Measurements from ENCODE around the gene CDH18. TPM values are rescaled to one million over a fixed set of nuclear protein-coding genes. Genes with fewer than 3 reads are reported as not detected.

The CDH18 gene
- polyA plus RNA-seq, 12 donors: 7.3 to 13.4 (median 8.6) TPM; not detected in 2

DNA sequence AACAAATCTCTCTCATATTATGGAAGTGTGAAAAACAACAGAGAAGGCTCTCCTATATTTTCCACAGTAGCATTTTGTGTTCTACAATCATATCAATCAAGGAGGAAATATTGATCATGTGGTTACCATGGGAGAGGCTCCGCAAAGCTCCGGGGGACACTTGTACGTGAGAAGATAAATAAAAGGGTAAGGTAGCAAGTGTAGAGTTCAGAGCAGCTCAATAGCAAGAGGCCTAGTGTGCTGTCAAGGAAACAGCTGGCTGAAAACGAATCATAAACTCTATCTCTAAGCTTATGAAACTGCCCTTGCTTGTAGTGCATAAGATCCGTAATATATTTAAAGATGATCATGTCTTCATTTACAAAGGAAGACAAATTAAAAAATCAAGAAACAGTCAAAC lies 57.5 kb downstream of the CDH18 start:
- DNase-seq: no peak

DNA sequence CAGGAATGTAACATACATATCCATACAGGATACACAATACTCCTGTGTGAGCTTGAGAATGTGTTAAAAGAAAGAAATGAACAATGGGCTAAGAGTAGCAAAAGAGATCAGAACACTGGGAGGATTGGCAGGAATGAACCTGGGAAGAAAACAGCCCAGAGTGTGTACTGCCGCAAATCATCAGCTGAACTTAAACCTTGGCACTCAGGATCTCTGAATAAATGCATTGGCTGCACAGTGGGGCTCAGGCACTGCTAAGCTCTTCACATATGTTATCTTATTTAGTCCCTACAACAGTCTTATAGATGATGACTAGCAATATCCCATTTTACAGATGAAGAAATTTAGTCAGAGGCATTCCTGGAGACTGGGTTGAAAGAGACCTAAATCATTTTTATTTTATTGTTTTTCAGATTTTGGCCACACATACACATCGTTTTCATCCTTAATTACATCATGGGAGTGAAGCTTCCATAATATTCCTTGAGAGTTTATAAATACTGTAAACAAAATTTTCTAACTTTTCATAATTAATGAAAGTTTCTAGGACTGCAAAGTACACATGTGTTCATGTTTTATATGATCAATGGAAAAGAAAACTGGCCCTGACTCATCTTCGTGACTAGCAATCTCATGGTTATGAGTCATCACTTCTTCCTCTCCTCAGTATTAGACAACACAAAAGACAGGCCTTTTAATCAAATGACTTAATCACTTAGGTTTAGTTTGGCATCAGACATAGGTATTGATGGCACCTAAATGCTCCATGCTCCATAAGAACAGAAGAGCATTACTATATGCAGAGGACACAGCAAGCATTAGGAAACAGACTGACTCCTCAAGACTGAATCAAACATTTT lies 59.2 kb downstream of the CDH18 start:
- no peak for DNase-seq

GRCh38 chr5:19927919-19928318 lies 60.1 kb downstream of the CDH18 start:
- DNase-seq: no peak

GRCh38 chr5:19927170-19927569 lies 60.8 kb downstream of the CDH18 start:
- no peak for DNase-seq

- DNase-seq: no peak
Measured at GRCh38 chr5:19923742-19924141, 64.3 kb downstream of the CDH18 start.

DNA sequence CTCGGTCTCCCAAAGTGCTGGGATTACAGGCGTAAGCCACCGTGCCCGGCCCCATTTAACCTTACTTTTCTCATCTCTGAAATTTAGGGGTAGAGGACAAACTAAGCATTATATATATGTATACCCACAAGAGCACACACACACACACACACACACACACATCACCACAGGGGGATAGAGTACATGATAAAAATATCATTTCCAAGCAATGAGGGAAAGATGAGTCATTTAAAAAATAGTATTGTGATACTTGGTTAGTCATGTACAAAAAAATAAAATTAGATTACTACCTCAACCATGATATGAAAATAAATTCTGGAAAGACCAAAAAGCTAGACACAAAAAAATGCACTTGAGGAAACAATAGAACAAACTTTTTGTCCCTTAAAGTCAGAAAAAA lies 67.2 kb downstream of the CDH18 start:
- DNase-seq: no peak

- DNase-seq: no peak
Measured at GRCh38 chr5:19918780-19919179, 69.2 kb downstream of the CDH18 start.

DNA sequence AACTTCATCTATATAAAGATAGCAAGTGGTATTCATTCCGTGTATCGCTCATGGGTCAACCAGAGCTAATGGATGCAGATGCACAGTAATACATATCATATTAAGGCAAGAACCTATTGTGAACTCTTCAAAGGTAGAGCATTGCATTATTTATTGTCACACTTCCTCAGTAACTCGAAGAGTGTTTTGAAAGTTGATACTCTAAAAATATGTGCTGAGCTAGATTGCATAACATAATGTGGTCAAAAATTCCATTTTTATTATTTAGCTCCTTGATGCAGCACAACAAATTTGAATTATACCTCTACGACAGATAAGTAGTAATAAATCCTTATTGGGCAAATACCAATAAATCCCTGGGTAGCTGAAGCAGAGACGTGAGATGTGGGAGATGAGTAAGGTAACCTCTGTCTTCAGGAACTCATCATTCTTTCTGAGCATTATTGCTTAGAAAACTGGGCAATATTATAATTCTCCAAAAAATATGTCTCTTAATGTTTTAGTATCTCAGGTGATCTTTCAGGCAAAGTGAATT lies 70.3 kb downstream of the CDH18 start:
- DNase-seq: no peak

DNA sequence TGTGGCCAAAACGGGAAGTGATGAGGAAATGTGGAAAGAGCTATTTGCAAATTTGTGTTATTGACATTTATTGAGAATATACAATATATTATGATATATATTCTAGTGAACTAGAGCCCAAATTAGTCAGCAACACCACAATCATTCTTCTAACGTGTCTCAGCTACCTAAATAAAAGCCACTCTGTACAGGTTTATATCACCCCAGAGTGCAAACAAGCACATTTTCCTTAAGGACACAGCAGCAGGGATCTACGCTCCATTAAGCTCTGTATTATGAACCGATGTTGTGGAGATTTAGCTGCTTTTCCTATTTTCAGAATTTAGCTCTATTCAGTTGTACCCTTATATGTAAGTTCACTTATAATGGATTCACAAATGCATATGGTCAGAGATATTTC lies 77.9 kb downstream of the CDH18 start:
- no peak for DNase-seq

GRCh38 chr5:19904766-19905165 lies 83.2 kb downstream of the CDH18 start:
- DNase-seq: no peak

- no peak for DNase-seq
Measured at GRCh38 chr5:19903611-19904010, 84.4 kb downstream of the CDH18 start.

DNA sequence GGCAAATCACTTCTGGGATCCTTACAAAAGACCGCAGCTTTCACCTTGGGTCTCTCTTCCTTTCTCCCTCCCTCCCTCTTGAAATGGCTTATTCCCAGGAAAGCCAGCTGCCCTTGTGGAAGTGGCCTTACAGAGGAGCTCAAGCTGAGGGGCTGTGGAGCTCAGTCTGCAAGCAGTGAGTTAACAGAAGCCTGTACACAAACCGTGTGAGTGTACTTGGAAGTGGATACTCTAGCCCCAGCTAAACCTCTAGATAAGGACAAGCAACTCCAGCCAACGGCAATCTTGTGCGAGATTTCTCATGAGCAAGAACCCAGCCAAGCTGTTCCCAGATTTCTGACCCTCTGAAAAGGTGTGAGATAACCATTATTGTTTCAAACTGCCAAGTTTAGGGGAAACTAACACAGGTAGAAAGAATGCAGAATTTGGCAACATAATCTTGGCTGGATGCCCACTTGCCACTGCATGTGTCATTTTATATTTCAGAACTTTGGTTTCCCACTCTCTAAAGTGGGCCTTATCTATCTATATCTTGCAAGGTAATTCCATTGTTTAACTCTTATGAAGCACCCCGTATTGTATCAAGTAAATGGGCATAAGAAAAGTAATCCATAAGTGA lies 85.6 kb downstream of the CDH18 start:
- DNase-seq: no peak

GRCh38 chr5:19900269-19900668 lies 87.7 kb downstream of the CDH18 start:
- no peak for DNase-seq

DNA sequence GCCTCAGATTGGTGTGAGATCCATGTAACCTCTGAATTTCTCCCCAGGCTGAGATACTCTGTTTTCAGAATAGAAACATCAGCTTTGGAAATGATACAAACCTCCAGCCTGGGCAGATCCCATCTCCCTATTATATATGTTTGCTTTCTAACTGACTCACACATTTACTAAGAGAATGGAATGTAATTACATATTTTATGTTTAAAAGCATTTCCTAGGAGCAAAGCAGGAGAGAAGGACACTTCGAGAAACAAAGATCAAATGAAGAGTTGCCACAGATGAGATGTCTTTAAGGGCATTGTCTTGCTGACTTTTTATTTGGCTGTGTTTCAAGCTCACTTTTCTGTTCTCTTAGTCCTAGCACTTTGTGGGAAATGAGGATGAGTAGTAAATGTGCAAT lies 96.3 kb downstream of the CDH18 start:
- no peak for DNase-seq

DNA sequence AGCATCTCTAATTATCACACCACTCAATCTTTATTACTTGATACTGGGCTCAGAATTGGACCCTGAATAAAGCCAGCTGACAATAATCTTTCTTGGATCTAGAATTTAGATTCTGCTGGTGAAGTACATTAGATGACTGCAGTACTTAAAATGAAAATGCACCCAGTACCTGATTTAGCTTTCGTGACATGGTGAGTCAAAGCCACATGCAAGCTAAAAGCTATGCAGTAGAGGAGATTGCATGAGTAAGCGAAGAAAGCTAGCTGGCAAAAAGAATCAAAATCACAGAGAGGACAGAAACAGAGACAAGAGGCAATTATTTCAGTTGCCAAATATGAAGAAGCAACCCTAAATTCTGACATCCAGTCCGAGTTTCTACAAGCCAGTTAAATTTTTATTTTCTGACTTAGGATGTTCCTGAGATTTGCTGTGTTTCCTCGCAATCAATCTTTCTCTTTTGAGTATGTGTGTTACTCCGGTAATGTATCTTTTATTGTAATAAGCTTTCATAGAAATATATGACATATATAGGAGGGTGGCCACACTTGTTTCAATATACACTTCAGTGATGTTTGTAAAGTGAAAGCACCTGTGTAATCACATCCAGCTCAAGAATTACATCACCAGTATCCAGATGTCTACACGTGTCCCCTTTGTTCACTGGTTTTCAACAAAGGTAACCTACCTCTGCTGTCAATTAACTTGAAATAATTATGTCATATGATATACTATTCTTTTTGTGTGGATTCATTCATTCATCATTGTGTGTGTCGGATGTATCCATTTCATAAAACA lies 101.7 kb downstream of the CDH18 start:
- no peak for DNase-seq

DNA sequence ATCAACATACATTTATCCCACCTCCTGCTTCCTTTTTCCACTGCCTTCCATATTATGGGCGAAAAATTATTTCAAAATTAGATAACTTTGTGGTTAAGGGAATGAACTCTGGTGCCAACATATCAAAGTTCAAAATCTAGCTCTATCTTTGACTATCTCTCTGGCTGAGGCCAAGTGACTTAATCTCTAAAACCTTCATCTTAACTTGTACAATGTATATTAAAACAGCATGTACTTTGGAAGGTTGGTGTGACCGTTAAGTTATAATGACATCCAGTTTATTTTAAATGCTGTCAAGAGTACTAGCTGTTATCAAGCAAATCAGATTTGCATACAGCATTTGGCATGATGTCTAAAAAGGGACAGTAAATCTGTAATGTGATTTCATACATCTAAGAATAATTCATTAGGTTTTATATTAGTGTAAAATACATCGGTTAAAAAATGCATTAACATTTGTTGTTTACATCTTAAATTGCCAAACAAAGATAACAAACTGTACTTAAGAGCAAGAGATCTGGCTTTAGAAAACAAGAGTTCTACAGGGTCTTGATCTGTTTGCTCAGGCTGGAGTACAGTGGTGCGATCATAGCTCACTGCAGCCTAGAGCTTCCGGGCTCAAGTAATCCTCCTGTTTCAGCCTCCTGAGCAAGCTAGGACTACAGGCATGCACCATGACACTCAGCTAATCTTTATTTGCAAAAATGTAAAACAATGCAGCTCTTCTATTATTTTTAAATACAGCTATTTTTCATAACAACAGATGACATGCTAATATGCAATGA lies 102.8 kb downstream of the CDH18 start:
- no peak for DNase-seq

- DNase-seq: no peak
Measured at GRCh38 chr5:19880859-19881436, 107.1 kb downstream of the CDH18 start.

- no peak for DNase-seq
Measured at GRCh38 chr5:19880458-19880857, 107.5 kb downstream of the CDH18 start.

- DNase-seq: no peak
Measured at GRCh38 chr5:19874811-19875210, 113.2 kb downstream of the CDH18 start.

DNA sequence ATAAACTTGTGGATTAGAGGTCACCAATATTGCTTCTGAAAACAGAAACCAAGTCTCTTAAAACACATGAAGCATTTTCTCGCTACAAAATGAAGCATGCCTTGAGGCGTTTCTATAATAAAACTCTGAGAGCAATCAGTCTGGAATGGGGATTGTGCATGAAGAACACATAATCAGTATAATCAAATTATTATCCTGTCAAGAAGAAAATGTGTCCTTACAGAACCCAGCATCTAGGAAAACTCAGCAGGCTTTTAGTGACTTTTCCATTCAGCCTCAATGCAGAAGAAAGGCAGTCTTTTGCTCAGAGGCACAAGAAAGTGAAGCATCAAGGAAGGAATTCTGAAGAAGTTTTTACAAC lies 121.9 kb downstream of the CDH18 start:
- DNase-seq: no peak
